Liver (tissue), 9 donors: Measurements from ENCODE around the gene MDH1B. TPM values are rescaled to one million over a fixed set of nuclear protein-coding genes. Genes with fewer than 3 reads are reported as not detected.

Experiments
- DNase-seq: peaks from one replicate; pipeline ENCODE4 v3.0.0-alpha.2; 2017; ENCODE audit warnings: low spot score
- H3K27ac ChIP-seq, 2 donors: one replicate each; pipeline ENCODE4 v1.7.0; 2013; ENCODE audit warnings: inconsistent platforms in 2 of 2, low read length in 2 of 2, control low read depth in 1 of 2, low read depth in 1 of 2, mild to moderate bottlenecking in 1 of 2
- H3K27me3 ChIP-seq, 4 donors: one replicate each; pipeline versions ENCODE4 v1.6.1 to v1.7.0; 2013; ENCODE audit warnings: low read length in 3 of 4, inconsistent platforms in 1 of 4, mild to moderate bottlenecking in 1 of 4, moderate library complexity in 1 of 4; ENCODE audit not compliant: control insufficient read depth in 4 of 4, insufficient read depth in 4 of 4
- H3K36me3 ChIP-seq, 4 donors: one replicate each; pipeline versions ENCODE4 v1.6.1 to v1.7.0; 2013; ENCODE audit warnings: low read length in 3 of 4, mild to moderate bottlenecking in 3 of 4, low read depth in 1 of 4, moderate library complexity in 1 of 4; ENCODE audit not compliant: control insufficient read depth in 4 of 4, insufficient read depth in 3 of 4
- H3K4me1 ChIP-seq, 4 donors: one replicate each; pipeline versions ENCODE4 v1.6.1 to v1.7.0; 2013; ENCODE audit warnings: low read length in 3 of 4, mild to moderate bottlenecking in 3 of 4, moderate library complexity in 1 of 4; ENCODE audit not compliant: control insufficient read depth in 4 of 4, insufficient read depth in 4 of 4
- H3K4me3 ChIP-seq, 3 donors: one replicate each; pipeline versions ENCODE4 v1.6.1 to v1.7.0; 2013; ENCODE audit warnings: low read length in 3 of 3, control low read depth in 1 of 3, low read depth in 1 of 3, mild to moderate bottlenecking in 1 of 3
- H3K9ac ChIP-seq, 2 donors: one replicate each; pipeline ENCODE4 v1.7.0; 2013; ENCODE audit warnings: low read length in 2 of 2, mild to moderate bottlenecking in 2 of 2, moderate library complexity in 2 of 2, control low read depth in 1 of 2, low read depth in 1 of 2
- H3K9me3 ChIP-seq, 4 donors: one replicate each; pipeline versions ENCODE4 v1.6.1 to v1.7.0; 2013; ENCODE audit warnings: low read length in 3 of 4; ENCODE audit not compliant: control insufficient read depth in 4 of 4
- FOXA1 ChIP-seq: IDR thresholded peaks from 2 replicates; pipeline ENCODE4 v1.6.1; 2016; ENCODE audit warnings: antibody characterized with exemption
- FOXA2 ChIP-seq: IDR thresholded peaks from 2 replicates; pipeline ENCODE4 v1.6.1; 2016; ENCODE audit warnings: antibody characterized with exemption
- HNF4A ChIP-seq, 2 donors: conservative IDR thresholded peaks; 2 replicates each; pipeline ENCODE4 v1.6.1; 2016; ENCODE audit warnings: antibody characterized with exemption in 2 of 2, mild to moderate bottlenecking in 2 of 2
- HNF4G ChIP-seq: IDR thresholded peaks from 2 replicates; pipeline ENCODE4 v1.6.1; 2016; ENCODE audit warnings: antibody characterized with exemption
- JUND ChIP-seq, 2 donors: IDR thresholded peaks; 2 replicates each; pipeline ENCODE4 v1.6.1; 2016; ENCODE audit warnings: antibody characterized with exemption in 2 of 2
- NR2F2 ChIP-seq: IDR thresholded peaks from 2 replicates; pipeline ENCODE4 v1.6.1; 2016; ENCODE audit warnings: antibody characterized with exemption
- RAD21 ChIP-seq, 2 donors: IDR thresholded peaks; 2 replicates each; pipeline ENCODE4 v1.6.1; 2016; ENCODE audit warnings: antibody characterized with exemption in 2 of 2, mild to moderate bottlenecking in 2 of 2
- RXRA ChIP-seq, 2 donors: IDR thresholded peaks; 2 replicates each; pipeline ENCODE4 v1.6.1; 2017 to 2018; ENCODE audit warnings: antibody characterized with exemption in 2 of 2, mild to moderate bottlenecking in 1 of 2
- SP1 ChIP-seq: IDR thresholded peaks from 2 replicates; pipeline ENCODE4 v1.6.1; 2018; ENCODE audit warnings: antibody characterized with exemption, mild to moderate bottlenecking
- TAF1 ChIP-seq: conservative IDR thresholded peaks from 2 replicates; pipeline ENCODE4 v1.6.1; 2016; ENCODE audit warnings: antibody characterized with exemption, mild to moderate bottlenecking
- YY1 ChIP-seq: IDR thresholded peaks from 2 replicates; pipeline ENCODE4 v1.6.1; 2016; ENCODE audit warnings: antibody characterized with exemption, mild to moderate bottlenecking
- WGBS: extraction: QIAGEN DNeasy Blood & Tissue Kit; methylation state at CpG from one replicate; pipeline ENCODE4 v1.1.7; 2013; 5-methylcytosine and 5-hydroxymethylcytosine counted together
- polyA plus RNA-seq, 2 donors: library from polyadenylated mRNA; stranded (reverse) in 1 of 2; unstranded in 1 of 2; fragments of 200-250 nt in 1 of 2; fragments of >200 nt in 1 of 2; fragmentation: Nextera tagmentation in 1 of 2; extraction: Ambion mirVana in 1 of 2; gene quantifications; one replicate each; pipeline versions ENCODE4 v1.2.1 to v1.2.3, GENCODE V29; 2013 to 2015
- total RNA-seq, 2 donors: library from RNA; depleted of rRNA; stranded (reverse); fragments of >200 nt; gene quantifications; one replicate each; pipeline ENCODE4 v1.2.3, GENCODE V29; 2014
- TF ChIP-seq, protein P1 (sequence below): IDR thresholded peaks from 2 replicates; pipeline ENCODE4 v1.6.1; 2016; ENCODE audit warnings: antibody characterized with exemption
- TF ChIP-seq, protein P2 (sequence below): IDR thresholded peaks from 2 replicates; pipeline ENCODE4 v1.6.1; 2016; ENCODE audit warnings: antibody characterized with exemption, mild to moderate bottlenecking
- TF ChIP-seq, protein P3 (sequence below): IDR thresholded peaks from 2 replicates; pipeline ENCODE4 v1.6.1; 2016; ENCODE audit warnings: antibody characterized with exemption
- TF ChIP-seq, protein P4 (sequence below): IDR thresholded peaks from 2 replicates; pipeline ENCODE4 v1.6.1; 2016; ENCODE audit warnings: antibody characterized with exemption
- TF ChIP-seq, protein P5 (sequence below): fragments of 150-350 bp; IDR thresholded peaks from 2 replicates; pipeline ENCODE4 v1.5.1; 2017; ENCODE audit warnings: improper control_type of control experiment, low read depth, low read length; ENCODE audit not compliant: missing input control
- donor health status: healthy.
- donor health status: healthy.
- donor health status: healthy.
- donor health status: healthy.
- donor health status: healthy.

MDH1B gene
- total and polyA plus RNA-seq, 4 donors = 0.09 to 0.33 (median 0.18) TPM; not detected in 1

DNA sequence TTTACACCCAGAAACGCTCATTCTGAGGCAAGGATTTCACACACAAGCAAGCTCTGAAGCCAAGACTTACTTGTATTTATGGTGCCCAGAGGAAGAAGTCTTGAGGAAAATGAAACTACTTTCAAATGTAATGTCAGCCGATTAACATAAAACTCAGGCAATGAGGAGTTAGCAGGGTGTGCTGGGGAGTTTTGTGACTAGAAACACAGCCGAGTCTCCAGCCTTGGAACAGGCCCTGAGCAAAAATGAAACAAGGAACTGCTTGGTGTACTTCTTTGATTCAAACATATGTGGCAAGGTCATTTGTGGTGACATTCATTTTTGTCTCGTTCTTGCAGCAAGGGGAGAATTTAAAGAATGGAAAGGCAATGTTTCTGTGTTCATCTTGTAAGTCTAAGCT lies 51.4 kb downstream of the MDH1B start:
- H3K4me1 ChIP-seq = no peaks in the 10 kb centered on the region
- H3K4me3 ChIP-seq = no peak overlapping the region
- DNase-seq = no peak
- peaks cover 0 to 6% (median 0%) of the 10 kb centered on the region in 4 donors for H3K27me3 ChIP-seq
- H3K9me3 ChIP-seq = no peaks in the 10 kb centered on the region
- no peak overlapping the region for H3K9ac ChIP-seq
- 62% methylated on average over 4 of the region's 4 CpGs for WGBS
- no peak overlapping the region for H3K27ac ChIP-seq
- TF ChIP-seq NR2F2 (no peak), HNF4G (no peak), FOXA1 (no peak), RAD21 (IDR thresholded peaks at IDR 0.05) (no peak), YY1 (no peak), TAF1 (no peak), HNF4A (conservative IDR thresholded peaks at IDR 0.05) (no peak), SP1 (no peak)
- TF ChIP-seq, protein P1, sequence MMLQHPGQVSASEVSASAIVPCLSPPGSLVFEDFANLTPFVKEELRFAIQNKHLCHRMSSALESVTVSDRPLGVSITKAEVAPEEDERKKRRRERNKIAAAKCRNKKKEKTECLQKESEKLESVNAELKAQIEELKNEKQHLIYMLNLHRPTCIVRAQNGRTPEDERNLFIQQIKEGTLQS = no peak
- TF ChIP-seq, protein P2, sequence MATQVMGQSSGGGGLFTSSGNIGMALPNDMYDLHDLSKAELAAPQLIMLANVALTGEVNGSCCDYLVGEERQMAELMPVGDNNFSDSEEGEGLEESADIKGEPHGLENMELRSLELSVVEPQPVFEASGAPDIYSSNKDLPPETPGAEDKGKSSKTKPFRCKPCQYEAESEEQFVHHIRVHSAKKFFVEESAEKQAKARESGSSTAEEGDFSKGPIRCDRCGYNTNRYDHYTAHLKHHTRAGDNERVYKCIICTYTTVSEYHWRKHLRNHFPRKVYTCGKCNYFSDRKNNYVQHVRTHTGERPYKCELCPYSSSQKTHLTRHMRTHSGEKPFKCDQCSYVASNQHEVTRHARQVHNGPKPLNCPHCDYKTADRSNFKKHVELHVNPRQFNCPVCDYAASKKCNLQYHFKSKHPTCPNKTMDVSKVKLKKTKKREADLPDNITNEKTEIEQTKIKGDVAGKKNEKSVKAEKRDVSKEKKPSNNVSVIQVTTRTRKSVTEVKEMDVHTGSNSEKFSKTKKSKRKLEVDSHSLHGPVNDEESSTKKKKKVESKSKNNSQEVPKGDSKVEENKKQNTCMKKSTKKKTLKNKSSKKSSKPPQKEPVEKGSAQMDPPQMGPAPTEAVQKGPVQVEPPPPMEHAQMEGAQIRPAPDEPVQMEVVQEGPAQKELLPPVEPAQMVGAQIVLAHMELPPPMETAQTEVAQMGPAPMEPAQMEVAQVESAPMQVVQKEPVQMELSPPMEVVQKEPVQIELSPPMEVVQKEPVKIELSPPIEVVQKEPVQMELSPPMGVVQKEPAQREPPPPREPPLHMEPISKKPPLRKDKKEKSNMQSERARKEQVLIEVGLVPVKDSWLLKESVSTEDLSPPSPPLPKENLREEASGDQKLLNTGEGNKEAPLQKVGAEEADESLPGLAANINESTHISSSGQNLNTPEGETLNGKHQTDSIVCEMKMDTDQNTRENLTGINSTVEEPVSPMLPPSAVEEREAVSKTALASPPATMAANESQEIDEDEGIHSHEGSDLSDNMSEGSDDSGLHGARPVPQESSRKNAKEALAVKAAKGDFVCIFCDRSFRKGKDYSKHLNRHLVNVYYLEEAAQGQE = no peak
- TF ChIP-seq, protein P3, sequence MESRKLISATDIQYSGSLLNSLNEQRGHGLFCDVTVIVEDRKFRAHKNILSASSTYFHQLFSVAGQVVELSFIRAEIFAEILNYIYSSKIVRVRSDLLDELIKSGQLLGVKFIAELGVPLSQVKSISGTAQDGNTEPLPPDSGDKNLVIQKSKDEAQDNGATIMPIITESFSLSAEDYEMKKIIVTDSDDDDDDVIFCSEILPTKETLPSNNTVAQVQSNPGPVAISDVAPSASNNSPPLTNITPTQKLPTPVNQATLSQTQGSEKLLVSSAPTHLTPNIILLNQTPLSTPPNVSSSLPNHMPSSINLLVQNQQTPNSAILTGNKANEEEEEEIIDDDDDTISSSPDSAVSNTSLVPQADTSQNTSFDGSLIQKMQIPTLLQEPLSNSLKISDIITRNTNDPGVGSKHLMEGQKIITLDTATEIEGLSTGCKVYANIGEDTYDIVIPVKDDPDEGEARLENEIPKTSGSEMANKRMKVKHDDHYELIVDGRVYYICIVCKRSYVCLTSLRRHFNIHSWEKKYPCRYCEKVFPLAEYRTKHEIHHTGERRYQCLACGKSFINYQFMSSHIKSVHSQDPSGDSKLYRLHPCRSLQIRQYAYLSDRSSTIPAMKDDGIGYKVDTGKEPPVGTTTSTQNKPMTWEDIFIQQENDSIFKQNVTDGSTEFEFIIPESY = no peak
- TF ChIP-seq, protein P4, sequence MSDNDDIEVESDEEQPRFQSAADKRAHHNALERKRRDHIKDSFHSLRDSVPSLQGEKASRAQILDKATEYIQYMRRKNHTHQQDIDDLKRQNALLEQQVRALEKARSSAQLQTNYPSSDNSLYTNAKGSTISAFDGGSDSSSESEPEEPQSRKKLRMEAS = no peak
- no peaks in the 10 kb centered on the region for H3K36me3 ChIP-seq

DNA sequence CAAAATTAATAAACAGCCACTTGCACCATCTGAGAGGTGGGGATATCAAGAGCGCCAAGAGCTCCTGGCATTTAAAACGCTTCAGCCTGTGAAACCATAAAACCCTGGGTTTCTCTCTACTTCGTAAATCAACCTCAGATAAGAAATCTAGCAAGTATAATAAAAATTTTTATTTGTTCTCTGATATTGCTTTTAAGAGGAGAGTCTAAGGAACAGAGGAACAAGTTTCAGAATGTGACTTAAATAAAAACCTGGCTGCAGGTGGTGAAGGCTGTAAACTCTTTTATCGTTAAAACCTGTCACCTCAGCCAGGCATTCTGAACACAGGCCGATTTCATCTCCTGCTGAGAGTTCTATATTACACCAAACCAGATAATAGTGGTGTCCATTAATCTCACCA lies 56.8 kb downstream of the MDH1B start:
- 55% methylated on average over 5 of the region's 5 CpGs for WGBS
- Histone ChIP-seq H3K4me1 (no peaks in the 10 kb centered on the region), H3K36me3 (no peaks in the 10 kb centered on the region), H3K9ac (no peak overlapping the region), H3K4me3 (no peak overlapping the region), H3K27me3 (peaks cover 0 to 4% (median 0%) of the 10 kb centered on the region in 4 donors), H3K27ac (no peak overlapping the region), H3K9me3 (no peaks in the 10 kb centered on the region)
- no peak for DNase-seq
- TF ChIP-seq SP1 = no peak
- no peak for TF ChIP-seq TAF1
- no peak for TF ChIP-seq RXRA (IDR thresholded peaks at IDR 0.05)
- TF ChIP-seq YY1 = no peak
- no peak for TF ChIP-seq HNF4A (conservative IDR thresholded peaks at IDR 0.05)
- TF ChIP-seq FOXA2 = no peak
- TF ChIP-seq, protein P3 = no peak
- TF ChIP-seq, protein P1 = no peak
- TF ChIP-seq, protein P5, sequence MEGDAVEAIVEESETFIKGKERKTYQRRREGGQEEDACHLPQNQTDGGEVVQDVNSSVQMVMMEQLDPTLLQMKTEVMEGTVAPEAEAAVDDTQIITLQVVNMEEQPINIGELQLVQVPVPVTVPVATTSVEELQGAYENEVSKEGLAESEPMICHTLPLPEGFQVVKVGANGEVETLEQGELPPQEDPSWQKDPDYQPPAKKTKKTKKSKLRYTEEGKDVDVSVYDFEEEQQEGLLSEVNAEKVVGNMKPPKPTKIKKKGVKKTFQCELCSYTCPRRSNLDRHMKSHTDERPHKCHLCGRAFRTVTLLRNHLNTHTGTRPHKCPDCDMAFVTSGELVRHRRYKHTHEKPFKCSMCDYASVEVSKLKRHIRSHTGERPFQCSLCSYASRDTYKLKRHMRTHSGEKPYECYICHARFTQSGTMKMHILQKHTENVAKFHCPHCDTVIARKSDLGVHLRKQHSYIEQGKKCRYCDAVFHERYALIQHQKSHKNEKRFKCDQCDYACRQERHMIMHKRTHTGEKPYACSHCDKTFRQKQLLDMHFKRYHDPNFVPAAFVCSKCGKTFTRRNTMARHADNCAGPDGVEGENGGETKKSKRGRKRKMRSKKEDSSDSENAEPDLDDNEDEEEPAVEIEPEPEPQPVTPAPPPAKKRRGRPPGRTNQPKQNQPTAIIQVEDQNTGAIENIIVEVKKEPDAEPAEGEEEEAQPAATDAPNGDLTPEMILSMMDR = no peak
- TF ChIP-seq, protein P2 = no peak
- TF ChIP-seq HNF4G = no peak
- TF ChIP-seq FOXA1 = no peak
- TF ChIP-seq, protein P4 = no peak
- TF ChIP-seq JUND (IDR thresholded peaks at IDR 0.05) = no peak
